Measurements from ENCODE around the gene TASL. TPM values are rescaled to one million over a fixed set of nuclear protein-coding genes. Genes with fewer than 3 reads are reported as not detected.

TASL gene
- total and polyA plus RNA-seq, 2 of the 8 experiments (the other 6 are each of a cell fraction or from before 2014, with no cell fraction given) = not detected

GRCh38 chrX:30612250-30612655, 34.7 kb upstream of the TASL start:
- WGBS, 2 experiments (ENCODE audit: extremely low coverage in 1 of 2, insufficient coverage in 1 of 2, insufficient read length in 1 of 2, insufficient replicate concordance in 2 of 2, low coverage in 1 of 2, low lambda C conversion rate in 2 of 2, missing lambda C conversion rate in 1 of 2) = 91% methylated on average over 6 of the region's 6 CpGs; no CpG with 5 or more reads in 1 of the 2 experiments
- Histone ChIP-seq H3K23me2 (ENCODE audit: low read depth, low read length) (no peaks in the 10 kb centered on the region), H4K5ac (ENCODE audit: insufficient read length, low read depth, low read length) (no peak overlapping the region), H3K27me3 (replicated peaks in 1 of 4; ENCODE audit: control insufficient read depth in 3 of 4, extremely low read depth in 1 of 4, insufficient read depth in 3 of 4, low read length in 3 of 4) (no peaks in the 10 kb centered on the region), H3K36me3 (ENCODE audit: control insufficient read depth in 2 of 4, insufficient read depth in 4 of 4, low read length in 3 of 4) (no peaks in the 10 kb centered on the region), H3K56ac (replicated peaks; ENCODE audit: insufficient read length, low read depth, low read length) (no peak overlapping the region), H3K4me2 (ENCODE audit: insufficient read depth in 1 of 2, low read depth in 2 of 2, low read length in 2 of 2) (no peak overlapping the region), H3K9me3 (ENCODE audit: insufficient read depth in 2 of 2, low read depth in 1 of 2, low read length in 1 of 2) (no peaks in the 10 kb centered on the region), H3K14ac (ENCODE audit: insufficient read length) (no peak overlapping the region), H3K4me3 (ENCODE audit: extremely low read depth in 1 of 4, insufficient read depth in 2 of 4, low read depth in 3 of 4, low read length in 4 of 4) (no peak overlapping the region), H4K20me1 (replicated peaks in 1 of 2; ENCODE audit: control insufficient read depth in 1 of 2, insufficient read depth in 2 of 2, low read length in 2 of 2) (no peaks in the 10 kb centered on the region), H3K18ac (ENCODE audit: extremely low read depth, low read length) (no peak overlapping the region), H3K27ac (ENCODE audit: low read depth, low read length) (no peak overlapping the region), H3K79me1 (ENCODE audit: low read depth, low read length) (no peaks in the 10 kb centered on the region), H3K9ac (replicated peaks in 1 of 4; ENCODE audit: extremely low read depth in 1 of 4, low read depth in 3 of 4, low read length in 3 of 4) (no peak overlapping the region), H2BK15ac (ENCODE audit: low read length) (no peak overlapping the region), H3K4me1 (replicated peaks in 1 of 4; ENCODE audit: control insufficient read depth in 3 of 4, insufficient read depth in 4 of 4, low read length in 3 of 4) (no peaks in the 10 kb centered on the region), H2BK120ac (replicated peaks; ENCODE audit: low read depth, low read length) (no peak overlapping the region), H3K4ac (replicated peaks; ENCODE audit: insufficient read length, low read depth, low read length) (no peak overlapping the region), H2AFZ (ENCODE audit: low read length) (no peak overlapping the region), H4K91ac (replicated peaks; ENCODE audit: insufficient read length, low read length) (no peak overlapping the region), H2BK5ac (ENCODE audit: low read depth, low read length) (no peak overlapping the region), H4K8ac (ENCODE audit: extremely low read depth, insufficient read depth, low read length) (no peak overlapping the region), H2BK20ac (ENCODE audit: low read length) (no peak overlapping the region), H2BK12ac (ENCODE audit: low read depth, low read length) (no peak overlapping the region), H3K23ac (ENCODE audit: insufficient read length) (no peak overlapping the region), H2AK5ac (ENCODE audit: low read depth, low read length) (no peak overlapping the region), H3K79me2 (ENCODE audit: control insufficient read depth in 1 of 2, insufficient read depth in 2 of 2, low read length in 2 of 2) (no peaks in the 10 kb centered on the region)
- CTCF ChIA-PET (ENCODE audit: partially characterized antibody) = interaction anchor here (0.6 to 1.8 kb wide), 2 partner anchors 23 to 116 kb away, joined by 3 to 4 read pairs; no protein-coding TSS in a partner anchor
- FAIRE-seq = no peak
- DNase-seq (ENCODE audit: low read depth in 1 of 2, low spot score in 2 of 2) = no peak
- POLR2A ChIA-PET (ENCODE audit: partially characterized antibody) = no interaction called here
- TF ChIP-seq RBBP5 (IDR thresholded peaks at IDR 0.05; ENCODE audit: borderline replicate concordance, low read depth, low read length) = no peak
- TF ChIP-seq ASH2L (IDR thresholded peaks at IDR 0.05; ENCODE audit: low read length) = no peak
- no peak for TF ChIP-seq FOSL1 (IDR thresholded peaks at IDR 0.05; ENCODE audit: insufficient read depth, low read depth, low read length)
- TF ChIP-seq POLR2AphosphoS5 (IDR thresholded peaks at IDR 0.05; ENCODE audit: low read depth, low read length) = no peak
- TF ChIP-seq CREB1 (IDR thresholded peaks at IDR 0.05) = no peak
- no peak for TF ChIP-seq KDM1A (IDR thresholded peaks at IDR 0.05; ENCODE audit: borderline replicate concordance, low read length)
- TF ChIP-seq HDAC6 (IDR thresholded peaks at IDR 0.05; ENCODE audit: low read depth, low read length) = no peak
- TF ChIP-seq KDM4A (IDR thresholded peaks at IDR 0.05; ENCODE audit: low read depth, low read length, severe bottlenecking) = no peak
- TF ChIP-seq SIX5 (IDR thresholded peaks at IDR 0.05; ENCODE audit: low read depth, low read length) = no peak
- TF ChIP-seq E2F6 (IDR thresholded peaks at IDR 0.05) = no peak
- TF ChIP-seq RXRA (IDR thresholded peaks at IDR 0.05; ENCODE audit: insufficient read depth, low read depth, low read length) = no peak
- TF ChIP-seq TBP (IDR thresholded peaks at IDR 0.05; ENCODE audit: low read depth, low read length) = no peak
- TF ChIP-seq GABPA (IDR thresholded peaks at IDR 0.05; ENCODE audit: borderline replicate concordance, insufficient read depth, low read length) = no peak
